ES-I3 (cell line): Measurements from ENCODE around the gene HACD1.
"Not testable (repeated sequence)": the region's sequence is repeated elsewhere in the genome, so short reads cannot be mapped to it uniquely, and the experiment has no call there.

ENCODE experiments used
- H3K36me3 ChIP-seq: 2 replicates; pipeline ENCODE4 v1.6.1; 2013; ENCODE audit warnings: mild to moderate bottlenecking, low read length, control low read depth, moderate library complexity; ENCODE audit not compliant: insufficient read depth
- H3K4me1 ChIP-seq: 2 replicates; pipeline ENCODE4 v1.6.1; 2013; ENCODE audit warnings: mild to moderate bottlenecking, control low read depth, low read length; ENCODE audit not compliant: insufficient read depth
- H3K9ac ChIP-seq: 2 replicates; pipeline ENCODE4 v1.6.1; 2013; ENCODE audit warnings: low read depth, mild to moderate bottlenecking, low read length, moderate library complexity
- H3K9me3 ChIP-seq: 2 replicates; pipeline ENCODE4 v1.6.1; 2013; ENCODE audit warnings: mild to moderate bottlenecking, low read length, moderate library complexity; ENCODE audit not compliant: control insufficient read depth, insufficient read depth

HACD1 gene

GRCh38 chr10:17649836-17650235, 32.7 kb upstream of the HACD1 start:
- H3K4me1 ChIP-seq, result peaks cover 19% of the 10 kb centered on the region

GRCh38 chr10:17649052-17649451, 31.9 kb upstream of the HACD1 start:
- no peak overlapping the region for H3K9ac ChIP-seq
- peaks cover 4% of the 10 kb centered on the region; the same call in 1 of the 2 replicates for H3K36me3 ChIP-seq
- peaks cover 8% of the 10 kb centered on the region for H3K9me3 ChIP-seq
- H3K4me1 ChIP-seq, result peaks cover 19% of the 10 kb centered on the region

More at GRCh38 chr10:17649836-17650235, 32.7 kb upstream of the HACD1 start:
- no peak overlapping the region for H3K9ac ChIP-seq
- peaks cover 4% of the 10 kb centered on the region; the same call in 1 of the 2 replicates for H3K36me3 ChIP-seq
- H3K9me3 ChIP-seq, result peaks cover 8% of the 10 kb centered on the region

DNA sequence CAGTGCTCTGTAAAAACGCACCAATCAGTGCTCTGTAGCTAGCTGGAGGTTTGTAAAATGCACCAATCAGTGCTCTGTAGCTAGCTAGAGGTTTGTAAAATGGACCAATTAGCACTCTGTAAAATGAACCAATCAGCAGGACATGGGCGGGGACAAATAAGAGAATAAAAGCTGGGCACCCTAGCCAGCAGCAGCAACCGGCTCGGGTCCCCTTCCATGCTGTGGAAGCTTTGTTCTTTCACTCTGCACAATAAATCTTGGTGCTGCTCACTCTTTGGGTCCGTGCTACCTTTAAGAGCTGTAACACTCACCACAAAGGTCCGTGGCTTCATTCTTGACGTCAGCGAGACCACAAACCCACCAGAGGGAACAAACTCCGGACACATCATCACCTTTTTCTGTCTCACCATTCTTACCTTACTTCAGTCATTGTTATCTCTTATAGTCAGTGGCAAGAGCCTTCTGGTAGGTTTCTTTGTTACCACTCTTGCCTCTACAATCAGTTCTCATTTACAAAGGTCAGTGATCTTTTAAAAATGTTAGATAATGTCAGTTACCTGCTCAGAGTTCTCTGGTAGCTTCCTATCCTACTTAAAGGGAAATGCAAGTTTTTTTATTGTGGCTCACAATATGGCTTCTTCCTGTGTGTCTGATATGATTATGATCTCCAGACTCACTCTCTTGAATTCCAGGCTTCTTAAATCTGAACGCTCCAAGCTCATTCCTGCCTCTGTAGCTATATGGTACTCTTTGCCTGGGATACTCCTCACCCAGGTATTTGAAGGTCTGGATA, 31.3 kb upstream of the HACD1 start:
- Histone ChIP-seq H3K4me1 (peaks cover 19% of the 10 kb centered on the region), H3K36me3 (peaks cover 4% of the 10 kb centered on the region; the same call in 1 of the 2 replicates), H3K9ac (no peak overlapping the region), H3K9me3 (peaks cover 8% of the 10 kb centered on the region)

GRCh38 chr10:17647326-17647725, 30.2 kb upstream of the HACD1 start:
- Histone ChIP-seq H3K4me1 (peaks cover 19% of the 10 kb centered on the region), H3K9me3 (no peaks in the 10 kb centered on the region), H3K36me3 (no peaks in the 10 kb centered on the region), H3K9ac (no peak overlapping the region)

GRCh38 chr10:17645621-17646345, 28.6 kb upstream of the HACD1 start:
- peak overlapping the region; percentile 83 for H3K9ac ChIP-seq

GRCh38 chr10:17644485-17644943, 27.3 kb upstream of the HACD1 start:
- Histone ChIP-seq H3K36me3 (no peaks in the 10 kb centered on the region), H3K9me3 (no peaks in the 10 kb centered on the region), H3K4me1 (peaks cover 10% of the 10 kb centered on the region; the same call in 1 of the 2 replicates), H3K9ac (peak overlapping the region; percentile 83)

More at GRCh38 chr10:17645621-17646345, 28.6 kb upstream of the HACD1 start:
- Histone ChIP-seq H3K4me1 (peaks cover 10% of the 10 kb centered on the region), H3K9me3 (no peaks in the 10 kb centered on the region), H3K36me3 (no peaks in the 10 kb centered on the region)

DNA sequence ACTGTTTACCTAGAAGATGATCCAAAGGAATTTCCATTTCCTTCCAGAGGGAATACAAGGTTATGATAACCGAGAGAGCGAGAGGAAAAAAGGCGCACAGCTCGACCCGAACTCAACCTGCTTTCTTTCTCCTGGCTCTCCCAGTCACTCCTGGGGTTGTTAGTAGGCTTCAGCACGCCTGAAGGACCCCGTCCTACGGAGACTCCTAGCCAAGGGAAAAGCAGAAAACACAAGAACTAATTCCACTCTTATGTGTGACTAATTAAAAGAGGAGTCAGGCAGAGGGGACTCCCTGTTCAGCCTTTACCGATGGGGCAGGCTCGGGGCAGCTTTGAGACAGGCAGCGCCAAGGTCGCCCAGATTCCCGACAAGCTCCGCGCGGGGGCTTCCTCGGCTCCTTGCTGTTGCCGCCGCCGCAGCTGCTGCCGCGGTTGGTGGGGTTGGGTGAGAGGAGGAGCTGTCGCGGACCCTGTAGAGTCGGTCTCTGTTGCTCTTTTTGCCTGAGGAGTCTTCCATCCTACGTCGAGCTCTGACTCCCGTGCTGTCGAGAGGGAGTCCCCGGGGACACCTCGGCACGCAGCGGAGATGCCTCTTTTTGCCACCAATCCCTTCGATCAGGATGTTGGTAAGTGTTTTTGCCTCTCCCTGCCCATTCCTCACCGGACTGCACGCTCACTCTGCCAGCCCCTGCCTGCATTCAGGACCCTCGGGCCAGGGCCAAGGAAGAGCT, 26.7 kb upstream of the HACD1 start, which contains the start of gene STAM:
TSS of gene STAM (plus strand) at position 397 of the 730 bp plus-strand sequence. CDS start at position 586, 189 bp downstream.
- H3K9ac ChIP-seq, result peak within 1 kb of the TSS; percentile 83
- peaks cover 10% of the 10 kb centered on the region; the same call in 1 of the 2 replicates for H3K4me1 ChIP-seq
- H3K9me3 ChIP-seq, result no peaks in the 10 kb centered on the region
- no peaks in the 10 kb centered on the region for H3K36me3 ChIP-seq

DNA sequence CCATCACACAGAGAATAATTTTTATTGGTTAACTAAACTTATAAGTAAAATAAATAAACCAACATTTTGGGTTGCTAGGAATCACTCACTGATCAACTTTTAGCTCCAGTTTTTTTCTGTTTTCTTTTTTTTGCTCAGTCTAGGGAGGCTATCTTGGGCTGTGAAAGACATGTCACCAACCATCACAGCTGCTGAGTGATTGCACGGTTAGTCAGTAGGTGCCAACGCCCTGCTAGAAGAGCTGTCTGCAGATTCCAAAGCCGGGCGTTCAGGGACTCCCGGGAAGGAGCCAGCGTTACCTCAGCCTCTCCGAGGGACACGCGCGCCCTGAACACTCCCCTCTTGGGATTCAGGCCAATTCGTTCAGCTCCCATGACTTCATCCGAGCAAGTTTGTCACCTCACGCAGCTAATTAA, 26.2 kb upstream of the HACD1 start:
- no peaks in the 10 kb centered on the region for H3K9me3 ChIP-seq
- peak overlapping the region; percentile 83 for H3K9ac ChIP-seq
- H3K36me3 ChIP-seq, result no peaks in the 10 kb centered on the region
- H3K4me1 ChIP-seq, result peaks cover 10% of the 10 kb centered on the region; the same call in 1 of the 2 replicates

DNA sequence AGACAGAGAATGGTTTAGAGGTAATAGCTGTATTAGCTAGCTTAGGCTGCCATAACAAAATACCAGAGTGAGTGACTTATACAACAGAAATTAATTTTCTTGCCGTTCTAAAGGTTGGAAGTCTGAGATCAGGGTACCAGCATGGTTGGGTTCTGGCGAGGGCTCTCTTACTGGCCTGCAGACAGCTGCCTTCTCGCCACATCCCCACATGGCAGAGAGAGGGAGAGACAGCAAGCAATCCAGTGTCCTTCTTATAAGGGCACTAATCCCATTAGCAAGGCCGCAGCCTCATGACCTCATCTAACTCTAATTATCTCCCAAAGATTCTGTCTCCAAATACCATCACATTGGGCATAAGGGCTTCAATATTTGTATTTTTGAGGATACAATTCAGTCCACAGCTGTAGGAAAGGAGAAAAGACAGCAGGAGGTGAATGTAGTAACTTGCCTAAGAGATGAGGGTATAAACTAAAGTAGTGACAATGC, 23.2 kb upstream of the HACD1 start:
- Histone ChIP-seq H3K36me3 (no peaks in the 10 kb centered on the region), H3K4me1 (peaks cover 1% of the 10 kb centered on the region; the same call in 1 of the 2 replicates), H3K9ac (no peak overlapping the region), H3K9me3 (no peaks in the 10 kb centered on the region)

GRCh38 chr10:17637869-17638268, 20.7 kb upstream of the HACD1 start:
- Histone ChIP-seq H3K9ac (no peak overlapping the region), H3K9me3 (no peaks in the 10 kb centered on the region), H3K4me1 (no peaks in the 10 kb centered on the region)

DNA sequence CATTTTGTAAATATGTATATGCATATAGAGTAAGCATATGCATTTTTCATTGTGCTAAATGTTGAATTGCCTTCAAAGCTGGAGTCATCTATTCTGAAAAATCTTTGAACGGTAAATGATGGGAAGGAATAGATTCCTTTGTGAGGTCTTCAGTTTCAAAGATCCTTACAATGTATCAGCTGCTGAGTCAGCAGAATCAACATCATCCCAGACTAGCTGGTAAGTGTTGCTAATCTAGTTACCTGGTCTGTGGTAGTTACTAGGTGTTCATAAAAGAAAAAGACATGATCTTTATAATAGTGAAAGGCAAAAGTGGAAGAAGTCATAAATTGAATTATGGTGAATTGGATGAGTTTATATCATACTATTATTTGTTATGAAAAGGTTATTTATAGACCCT, 16.2 kb upstream of the HACD1 start:
- Histone ChIP-seq H3K9ac (no peak overlapping the region), H3K36me3 (no peaks in the 10 kb centered on the region)

More at GRCh38 chr10:17637869-17638268, 20.7 kb upstream of the HACD1 start:
- no peaks in the 10 kb centered on the region for H3K36me3 ChIP-seq

GRCh38 chr10:17632590-17632989, 15.4 kb upstream of the HACD1 start:
- H3K9me3 ChIP-seq, H3K36me3 ChIP-seq, H3K4me1 ChIP-seq, H3K9ac ChIP-seq: not testable (repeated sequence)

More for the DNA sequence above, 16.2 kb upstream of the HACD1 start:
- Histone ChIP-seq H3K4me1 (no peaks in the 10 kb centered on the region), H3K9me3 (no peaks in the 10 kb centered on the region)

GRCh38 chr10:17626656-17627055, 9.5 kb upstream of the HACD1 start:
- H3K36me3 ChIP-seq, result no peaks in the 10 kb centered on the region

DNA sequence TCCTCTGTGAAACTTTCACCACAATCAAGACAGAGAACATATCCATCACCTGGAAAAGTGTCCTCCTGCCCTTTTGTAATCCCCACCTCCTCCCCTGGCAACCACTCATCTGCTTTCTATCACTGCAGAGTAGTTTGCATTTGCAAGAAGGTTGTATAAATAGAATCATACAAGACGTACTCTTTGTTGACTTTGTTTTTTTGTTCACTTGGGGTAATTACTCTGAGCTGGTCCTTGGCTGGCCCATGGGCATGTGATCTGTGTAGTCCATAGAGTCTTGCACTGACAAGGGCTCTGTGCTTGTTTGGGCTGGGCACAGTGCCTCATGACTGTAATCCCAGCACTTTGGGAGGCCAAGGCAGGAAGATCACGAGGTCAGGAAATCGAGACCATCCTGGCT, 7.8 kb upstream of the HACD1 start:
- no peaks in the 10 kb centered on the region for H3K4me1 ChIP-seq
- no peaks in the 10 kb centered on the region for H3K36me3 ChIP-seq
- no peaks in the 10 kb centered on the region for H3K9me3 ChIP-seq
- no peak overlapping the region for H3K9ac ChIP-seq

More at GRCh38 chr10:17626656-17627055, 9.5 kb upstream of the HACD1 start:
- Histone ChIP-seq H3K4me1 (no peaks in the 10 kb centered on the region), H3K9me3 (no peaks in the 10 kb centered on the region), H3K9ac (no peak overlapping the region)
